Measurements from ENCODE around the gene RIMS1. TPM values are rescaled to one million over a fixed set of nuclear protein-coding genes. Genes with fewer than 3 reads are reported as not detected.

RIMS1 gene
- total and polyA plus RNA-seq, 4 donors: 0.09 to 0.17 TPM; not detected in 2

DNA sequence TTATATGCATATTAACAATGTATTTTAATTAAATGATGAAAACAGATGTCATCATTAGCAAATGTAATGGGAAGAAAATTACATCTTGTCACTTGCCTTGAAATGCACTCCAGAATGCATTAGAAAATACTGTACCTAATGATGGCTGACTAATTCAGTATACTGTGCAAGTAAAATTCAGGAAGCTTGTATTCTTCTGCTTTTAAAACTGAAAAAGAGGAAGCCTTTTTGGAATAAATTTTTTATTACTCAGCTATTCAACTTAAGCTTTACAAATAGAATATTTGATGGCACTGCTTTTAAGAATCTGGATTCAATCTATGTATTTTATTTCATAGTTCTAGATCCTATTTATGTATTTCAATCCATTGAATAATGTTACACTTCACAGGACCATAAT is 195.5 kb downstream of the RIMS1 start:
- peaks cover 0 to 2% (median 0%) of the 10 kb centered on the region in 4 donors for H3K27me3 ChIP-seq (ENCODE audit: control insufficient read depth in 4 of 4, insufficient read depth in 4 of 4, low read length in 3 of 4)
- no peak overlapping the region for H3K4me3 ChIP-seq (ENCODE audit: low read depth in 1 of 3, low read length in 3 of 3)
- DNase-seq (ENCODE audit: low spot score): no peak
- no peaks in the 10 kb centered on the region for H3K36me3 ChIP-seq (ENCODE audit: control insufficient read depth in 4 of 4, insufficient read depth in 3 of 4, low read depth in 1 of 4, low read length in 3 of 4)
- no peak overlapping the region for H3K9ac ChIP-seq (ENCODE audit: low read depth in 1 of 2, low read length in 2 of 2)
- TF ChIP-seq HNF4A (conservative IDR thresholded peaks at IDR 0.05) (no peak), YY1 (IDR thresholded peaks at IDR 0.05) (no peak), RAD21 (IDR thresholded peaks at IDR 0.05) (no peak), TAF1 (conservative IDR thresholded peaks at IDR 0.05) (no peak), NR2F2 (IDR thresholded peaks at IDR 0.05) (no peak), FOXA2 (IDR thresholded peaks at IDR 0.05) (no peak), RXRA (IDR thresholded peaks at IDR 0.05) (no peak), HNF4G (IDR thresholded peaks at IDR 0.05) (no peak), FOXA1 (IDR thresholded peaks at IDR 0.05) (no peak), JUND (IDR thresholded peaks at IDR 0.05) (no peak), GABPA (IDR thresholded peaks at IDR 0.05 in 1 of 2, conservative IDR thresholded peaks at IDR 0.05 in 1 of 2) (no peak), EGR1 (IDR thresholded peaks at IDR 0.05; ENCODE audit: low read depth in 2 of 2) (no peak), SP1 (IDR thresholded peaks at IDR 0.05) (no peak)
- TF ChIP-seq, protein P1, sequence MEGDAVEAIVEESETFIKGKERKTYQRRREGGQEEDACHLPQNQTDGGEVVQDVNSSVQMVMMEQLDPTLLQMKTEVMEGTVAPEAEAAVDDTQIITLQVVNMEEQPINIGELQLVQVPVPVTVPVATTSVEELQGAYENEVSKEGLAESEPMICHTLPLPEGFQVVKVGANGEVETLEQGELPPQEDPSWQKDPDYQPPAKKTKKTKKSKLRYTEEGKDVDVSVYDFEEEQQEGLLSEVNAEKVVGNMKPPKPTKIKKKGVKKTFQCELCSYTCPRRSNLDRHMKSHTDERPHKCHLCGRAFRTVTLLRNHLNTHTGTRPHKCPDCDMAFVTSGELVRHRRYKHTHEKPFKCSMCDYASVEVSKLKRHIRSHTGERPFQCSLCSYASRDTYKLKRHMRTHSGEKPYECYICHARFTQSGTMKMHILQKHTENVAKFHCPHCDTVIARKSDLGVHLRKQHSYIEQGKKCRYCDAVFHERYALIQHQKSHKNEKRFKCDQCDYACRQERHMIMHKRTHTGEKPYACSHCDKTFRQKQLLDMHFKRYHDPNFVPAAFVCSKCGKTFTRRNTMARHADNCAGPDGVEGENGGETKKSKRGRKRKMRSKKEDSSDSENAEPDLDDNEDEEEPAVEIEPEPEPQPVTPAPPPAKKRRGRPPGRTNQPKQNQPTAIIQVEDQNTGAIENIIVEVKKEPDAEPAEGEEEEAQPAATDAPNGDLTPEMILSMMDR (IDR thresholded peaks at IDR 0.05; ENCODE audit: low read depth, low read length, missing input control): no peak
- TF ChIP-seq, protein P2, sequence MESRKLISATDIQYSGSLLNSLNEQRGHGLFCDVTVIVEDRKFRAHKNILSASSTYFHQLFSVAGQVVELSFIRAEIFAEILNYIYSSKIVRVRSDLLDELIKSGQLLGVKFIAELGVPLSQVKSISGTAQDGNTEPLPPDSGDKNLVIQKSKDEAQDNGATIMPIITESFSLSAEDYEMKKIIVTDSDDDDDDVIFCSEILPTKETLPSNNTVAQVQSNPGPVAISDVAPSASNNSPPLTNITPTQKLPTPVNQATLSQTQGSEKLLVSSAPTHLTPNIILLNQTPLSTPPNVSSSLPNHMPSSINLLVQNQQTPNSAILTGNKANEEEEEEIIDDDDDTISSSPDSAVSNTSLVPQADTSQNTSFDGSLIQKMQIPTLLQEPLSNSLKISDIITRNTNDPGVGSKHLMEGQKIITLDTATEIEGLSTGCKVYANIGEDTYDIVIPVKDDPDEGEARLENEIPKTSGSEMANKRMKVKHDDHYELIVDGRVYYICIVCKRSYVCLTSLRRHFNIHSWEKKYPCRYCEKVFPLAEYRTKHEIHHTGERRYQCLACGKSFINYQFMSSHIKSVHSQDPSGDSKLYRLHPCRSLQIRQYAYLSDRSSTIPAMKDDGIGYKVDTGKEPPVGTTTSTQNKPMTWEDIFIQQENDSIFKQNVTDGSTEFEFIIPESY (IDR thresholded peaks at IDR 0.05): no peak
- TF ChIP-seq, protein P3, sequence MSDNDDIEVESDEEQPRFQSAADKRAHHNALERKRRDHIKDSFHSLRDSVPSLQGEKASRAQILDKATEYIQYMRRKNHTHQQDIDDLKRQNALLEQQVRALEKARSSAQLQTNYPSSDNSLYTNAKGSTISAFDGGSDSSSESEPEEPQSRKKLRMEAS (IDR thresholded peaks at IDR 0.05): no peak
- TF ChIP-seq, protein P4, sequence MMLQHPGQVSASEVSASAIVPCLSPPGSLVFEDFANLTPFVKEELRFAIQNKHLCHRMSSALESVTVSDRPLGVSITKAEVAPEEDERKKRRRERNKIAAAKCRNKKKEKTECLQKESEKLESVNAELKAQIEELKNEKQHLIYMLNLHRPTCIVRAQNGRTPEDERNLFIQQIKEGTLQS (IDR thresholded peaks at IDR 0.05): no peak
- TF ChIP-seq, protein P5, sequence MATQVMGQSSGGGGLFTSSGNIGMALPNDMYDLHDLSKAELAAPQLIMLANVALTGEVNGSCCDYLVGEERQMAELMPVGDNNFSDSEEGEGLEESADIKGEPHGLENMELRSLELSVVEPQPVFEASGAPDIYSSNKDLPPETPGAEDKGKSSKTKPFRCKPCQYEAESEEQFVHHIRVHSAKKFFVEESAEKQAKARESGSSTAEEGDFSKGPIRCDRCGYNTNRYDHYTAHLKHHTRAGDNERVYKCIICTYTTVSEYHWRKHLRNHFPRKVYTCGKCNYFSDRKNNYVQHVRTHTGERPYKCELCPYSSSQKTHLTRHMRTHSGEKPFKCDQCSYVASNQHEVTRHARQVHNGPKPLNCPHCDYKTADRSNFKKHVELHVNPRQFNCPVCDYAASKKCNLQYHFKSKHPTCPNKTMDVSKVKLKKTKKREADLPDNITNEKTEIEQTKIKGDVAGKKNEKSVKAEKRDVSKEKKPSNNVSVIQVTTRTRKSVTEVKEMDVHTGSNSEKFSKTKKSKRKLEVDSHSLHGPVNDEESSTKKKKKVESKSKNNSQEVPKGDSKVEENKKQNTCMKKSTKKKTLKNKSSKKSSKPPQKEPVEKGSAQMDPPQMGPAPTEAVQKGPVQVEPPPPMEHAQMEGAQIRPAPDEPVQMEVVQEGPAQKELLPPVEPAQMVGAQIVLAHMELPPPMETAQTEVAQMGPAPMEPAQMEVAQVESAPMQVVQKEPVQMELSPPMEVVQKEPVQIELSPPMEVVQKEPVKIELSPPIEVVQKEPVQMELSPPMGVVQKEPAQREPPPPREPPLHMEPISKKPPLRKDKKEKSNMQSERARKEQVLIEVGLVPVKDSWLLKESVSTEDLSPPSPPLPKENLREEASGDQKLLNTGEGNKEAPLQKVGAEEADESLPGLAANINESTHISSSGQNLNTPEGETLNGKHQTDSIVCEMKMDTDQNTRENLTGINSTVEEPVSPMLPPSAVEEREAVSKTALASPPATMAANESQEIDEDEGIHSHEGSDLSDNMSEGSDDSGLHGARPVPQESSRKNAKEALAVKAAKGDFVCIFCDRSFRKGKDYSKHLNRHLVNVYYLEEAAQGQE (IDR thresholded peaks at IDR 0.05): no peak
- H3K27ac ChIP-seq (ENCODE audit: low read depth in 1 of 2, low read length in 2 of 2): no peak overlapping the region
- H3K9me3 ChIP-seq (ENCODE audit: control insufficient read depth in 4 of 4, low read length in 3 of 4): no peaks in the 10 kb centered on the region
- H3K4me1 ChIP-seq (ENCODE audit: control insufficient read depth in 4 of 4, insufficient read depth in 4 of 4, low read length in 3 of 4): no peaks in the 10 kb centered on the region

Measured in liver (tissue), 9 donors.